ENCODE measurements around the gene STX18.
"Not testable (repeated sequence)": the region's sequence is repeated elsewhere in the genome, so short reads cannot be mapped to it uniquely, and the experiment has no call there.

The STX18 gene

GRCh38 chr4:4485806-4486205 is 56.0 kb downstream of the STX18 start:
- DNase-seq (ENCODE audit: insufficient read length, low spot score): no peak
- FAIRE-seq: no peak

- DNase-seq (ENCODE audit: insufficient read length, low spot score): no peak
- no peak for FAIRE-seq
These were observed 60.4 kb downstream of the STX18 start for GRCh38 chr4:4481399-4481994.

GRCh38 chr4:4480685-4481398 is 61.0 kb downstream of the STX18 start:
- FAIRE-seq (peak; percentile 85), DNase-seq (ENCODE audit: insufficient read length, low spot score) (no peak)

- DNase-seq (ENCODE audit: insufficient read length, low spot score): no peak
- FAIRE-seq: no peak
These were observed 61.6 kb downstream of the STX18 start for GRCh38 chr4:4480205-4480604.

GRCh38 chr4:4479366-4479765 is 62.5 kb downstream of the STX18 start:
- no peak for DNase-seq (ENCODE audit: insufficient read length, low spot score)
- FAIRE-seq: no peak

- no peak for FAIRE-seq
- no peak for DNase-seq (ENCODE audit: insufficient read length, low spot score)
These were observed 64.1 kb downstream of the STX18 start for GRCh38 chr4:4477796-4478195.

GRCh38 chr4:4477391-4477790 is 64.5 kb downstream of the STX18 start:
- FAIRE-seq (no peak), DNase-seq (ENCODE audit: insufficient read length, low spot score) (no peak)

GRCh38 chr4:4474476-4474875 is 67.4 kb downstream of the STX18 start:
- DNase-seq (ENCODE audit: insufficient read length, low spot score) (no peak), FAIRE-seq (no peak)

- DNase-seq (ENCODE audit: insufficient read length, low spot score) (no peak), FAIRE-seq (no peak)
These were observed 69.4 kb downstream of the STX18 start for GRCh38 chr4:4472344-4472958.

- DNase-seq (ENCODE audit: insufficient read length, low spot score) (no peak), FAIRE-seq (no peak)
These were observed 70.7 kb downstream of the STX18 start for GRCh38 chr4:4471195-4471594.

GRCh38 chr4:4470208-4470607 is 71.6 kb downstream of the STX18 start:
- FAIRE-seq: no peak
- DNase-seq (ENCODE audit: insufficient read length, low spot score): no peak

- FAIRE-seq; DNase-seq (ENCODE audit: insufficient read length, low spot score): not testable (repeated sequence)
These were observed 76.6 kb downstream of the STX18 start for GRCh38 chr4:4465238-4465637.

GRCh38 chr4:4462970-4463369 is 78.9 kb downstream of the STX18 start:
- FAIRE-seq: no peak
- DNase-seq (ENCODE audit: insufficient read length, low spot score): no peak

GRCh38 chr4:4461850-4462249 is 80.0 kb downstream of the STX18 start:
- no peak for FAIRE-seq
- no peak for DNase-seq (ENCODE audit: insufficient read length, low spot score)

GRCh38 chr4:4461178-4461577 is 80.7 kb downstream of the STX18 start:
- DNase-seq (ENCODE audit: insufficient read length, low spot score): no peak
- no peak for FAIRE-seq

- FAIRE-seq: no peak
- no peak for DNase-seq (ENCODE audit: insufficient read length, low spot score)
These were observed 81.1 kb downstream of the STX18 start for GRCh38 chr4:4460759-4461158.

- DNase-seq (ENCODE audit: insufficient read length, low spot score) (no peak), FAIRE-seq (peak; percentile 44)
These were observed 82.7 kb downstream of the STX18 start for GRCh38 chr4:4459181-4459580.

GRCh38 chr4:4457803-4458553 is 83.9 kb downstream of the STX18 start:
- no peak for DNase-seq (ENCODE audit: insufficient read length, low spot score)
- no peak for FAIRE-seq

GRCh38 chr4:4456816-4457578 is 84.9 kb downstream of the STX18 start:
- FAIRE-seq: no peak
- DNase-seq (ENCODE audit: insufficient read length, low spot score): no peak

GRCh38 chr4:4456351-4456750 is 85.5 kb downstream of the STX18 start:
- DNase-seq (ENCODE audit: insufficient read length, low spot score): no peak

More at GRCh38 chr4:4456351-4456750, 85.5 kb downstream of the STX18 start:
- no peak for FAIRE-seq
